IPS DF 6.9 (cell line): ENCODE measurements around the gene TUBGCP4.

Source experiments
- DNase-seq: peaks from one replicate; pipeline ENCODE4 v3.0.0-alpha.2; 2013; ENCODE audit warnings: low read depth, low spot score
- H3K27ac ChIP-seq: one replicate; pipeline ENCODE4 v1.5.1; 2013; ENCODE audit warnings: low read length, control low read depth
- H3K27me3 ChIP-seq: 2 replicates; pipeline ENCODE4 v1.6.1; 2013; ENCODE audit warnings: mild to moderate bottlenecking, low read length; ENCODE audit not compliant: control insufficient read depth, insufficient read depth
- H3K36me3 ChIP-seq: 2 replicates; pipeline ENCODE4 v1.6.1; 2013; ENCODE audit warnings: low read length; ENCODE audit not compliant: control insufficient read depth, insufficient read depth
- H3K4me1 ChIP-seq: 2 replicates; pipeline ENCODE4 v1.6.1; 2013; ENCODE audit warnings: low read length; ENCODE audit not compliant: control insufficient read depth, insufficient read depth
- H3K4me3 ChIP-seq: 2 replicates; pipeline ENCODE4 v1.5.1; 2013; ENCODE audit warnings: mild to moderate bottlenecking, low read length
- H3K9me3 ChIP-seq: 2 replicates; pipeline ENCODE4 v1.6.1; 2013; ENCODE audit warnings: low read length, inconsistent platforms; ENCODE audit not compliant: control insufficient read depth, insufficient read depth
- WGBS: extraction: QIAGEN DNeasy Blood & Tissue Kit; methylation state at CpG from one replicate; pipeline ENCODE4 v1.1.7; 2013; ENCODE audit warnings: mixed read lengths, missing lambda C conversion rate; ENCODE audit not compliant: insufficient read length, insufficient coverage; 5-methylcytosine and 5-hydroxymethylcytosine counted together

Gene TUBGCP4

GRCh38 chr15:43404130-43404529 is 33.2 kb downstream of the TUBGCP4 start:
- DNase-seq = no peak
- Histone ChIP-seq H3K27ac (no peak overlapping the region), H3K4me1 (no peaks in the 10 kb centered on the region), H3K4me3 (no peak overlapping the region), H3K36me3 (peaks cover 32% of the 10 kb centered on the region; the same call in 1 of the 2 replicates), H3K9me3 (no peaks in the 10 kb centered on the region), H3K27me3 (no peaks in the 10 kb centered on the region; the same call in 1 of the 2 replicates)
- no CpG with 5 or more reads among the region's 5 CpGs for WGBS

- H3K4me3 ChIP-seq = no peak overlapping the region
- no peaks in the 10 kb centered on the region; the same call in 1 of the 2 replicates for H3K27me3 ChIP-seq
- no peak for DNase-seq
- H3K27ac ChIP-seq = no peak overlapping the region
- no peaks in the 10 kb centered on the region for H3K9me3 ChIP-seq
- H3K4me1 ChIP-seq = no peaks in the 10 kb centered on the region
- peaks cover 33% of the 10 kb centered on the region; the same call in 1 of the 2 replicates for H3K36me3 ChIP-seq
- no CpG with 5 or more reads among the region's 2 CpGs for WGBS
Measured at GRCh38 chr15:43406189-43406588, 35.3 kb downstream of the TUBGCP4 start.

GRCh38 chr15:43406808-43407207 is 35.9 kb downstream of the TUBGCP4 start:
- Histone ChIP-seq H3K9me3 (no peaks in the 10 kb centered on the region), H3K27ac (no peak overlapping the region), H3K4me3 (no peak overlapping the region), H3K27me3 (no peaks in the 10 kb centered on the region; the same call in 1 of the 2 replicates), H3K36me3 (peaks cover 33% of the 10 kb centered on the region; the same call in 1 of the 2 replicates), H3K4me1 (no peaks in the 10 kb centered on the region)
- DNase-seq = no peak
- no CpG with 5 or more reads among the region's 2 CpGs for WGBS

- no peak for DNase-seq
- Histone ChIP-seq H3K27ac (no peak overlapping the region), H3K9me3 (no peaks in the 10 kb centered on the region), H3K36me3 (peaks cover 35% of the 10 kb centered on the region; the same call in 1 of the 2 replicates), H3K4me1 (no peaks in the 10 kb centered on the region), H3K4me3 (no peak overlapping the region), H3K27me3 (no peaks in the 10 kb centered on the region)
- WGBS = no CpG with 5 or more reads among the region's 4 CpGs
Measured at GRCh38 chr15:43408789-43409188, 37.9 kb downstream of the TUBGCP4 start.

GRCh38 chr15:43410572-43411214 is 39.8 kb downstream of the TUBGCP4 start:
- H3K27me3 ChIP-seq = no peaks in the 10 kb centered on the region
- H3K36me3 ChIP-seq = peaks cover 34% of the 10 kb centered on the region; the same call in 1 of the 2 replicates
- H3K9me3 ChIP-seq = no peaks in the 10 kb centered on the region
- H3K4me1 ChIP-seq = no peaks in the 10 kb centered on the region
- no CpG with 5 or more reads among the region's 5 CpGs for WGBS
- DNase-seq = no peak
- H3K27ac ChIP-seq = no peak overlapping the region
- H3K4me3 ChIP-seq = no peak overlapping the region

GRCh38 chr15:43412096-43412495 is 41.2 kb downstream of the TUBGCP4 start:
- WGBS = no CpG with 5 or more reads among the region's 1 CpG
- no peak overlapping the region for H3K4me3 ChIP-seq
- peaks cover 41% of the 10 kb centered on the region; the same call in 1 of the 2 replicates for H3K36me3 ChIP-seq
- no peaks in the 10 kb centered on the region for H3K9me3 ChIP-seq
- H3K4me1 ChIP-seq = no peaks in the 10 kb centered on the region
- DNase-seq = no peak
- no peak overlapping the region for H3K27ac ChIP-seq
- no peaks in the 10 kb centered on the region for H3K27me3 ChIP-seq

GRCh38 chr15:43414196-43414595 is 43.3 kb downstream of the TUBGCP4 start:
- Histone ChIP-seq H3K4me1 (no peaks in the 10 kb centered on the region), H3K36me3 (peaks cover 28% of the 10 kb centered on the region; the same call in 1 of the 2 replicates), H3K27ac (no peak overlapping the region), H3K27me3 (no peaks in the 10 kb centered on the region), H3K4me3 (no peak overlapping the region), H3K9me3 (no peaks in the 10 kb centered on the region)
- no peak for DNase-seq

GRCh38 chr15:43420435-43420834 is 49.5 kb downstream of the TUBGCP4 start:
- no peak for DNase-seq
- WGBS = no CpG with 5 or more reads among the region's 10 CpGs
- peaks cover 23% of the 10 kb centered on the region; the same call in 1 of the 2 replicates for H3K36me3 ChIP-seq

GRCh38 chr15:43420876-43421275 is 50.0 kb downstream of the TUBGCP4 start:
- WGBS = no CpG with 5 or more reads among the region's 7 CpGs
- DNase-seq = no peak
- Histone ChIP-seq H3K4me1 (no peaks in the 10 kb centered on the region), H3K4me3 (no peak overlapping the region), H3K27me3 (no peaks in the 10 kb centered on the region), H3K27ac (no peak overlapping the region), H3K36me3 (peaks cover 18% of the 10 kb centered on the region; the same call in 1 of the 2 replicates), H3K9me3 (no peaks in the 10 kb centered on the region)

More at GRCh38 chr15:43420435-43420834, 49.5 kb downstream of the TUBGCP4 start:
- Histone ChIP-seq H3K4me3 (no peak overlapping the region), H3K9me3 (no peaks in the 10 kb centered on the region), H3K27me3 (no peaks in the 10 kb centered on the region), H3K27ac (no peak overlapping the region), H3K4me1 (no peaks in the 10 kb centered on the region)

- H3K36me3 ChIP-seq = peaks cover 18% of the 10 kb centered on the region; the same call in 1 of the 2 replicates
Measured at GRCh38 chr15:43423793-43424192, 52.9 kb downstream of the TUBGCP4 start.

GRCh38 chr15:43429687-43430086 is 58.8 kb downstream of the TUBGCP4 start:
- Histone ChIP-seq H3K4me3 (no peak overlapping the region), H3K27me3 (no peaks in the 10 kb centered on the region), H3K4me1 (no peaks in the 10 kb centered on the region), H3K27ac (no peak overlapping the region), H3K36me3 (peaks cover 16% of the 10 kb centered on the region; the same call in 1 of the 2 replicates), H3K9me3 (no peaks in the 10 kb centered on the region)
- DNase-seq = no peak
- no CpG with 5 or more reads among the region's 3 CpGs for WGBS

More at GRCh38 chr15:43423793-43424192, 52.9 kb downstream of the TUBGCP4 start:
- Histone ChIP-seq H3K9me3 (no peaks in the 10 kb centered on the region), H3K27me3 (no peaks in the 10 kb centered on the region), H3K4me3 (no peak overlapping the region), H3K4me1 (no peaks in the 10 kb centered on the region), H3K27ac (no peak overlapping the region)
- no peak for DNase-seq
- WGBS = no CpG with 5 or more reads among the region's 3 CpGs
